CD4-positive, alpha-beta T cell treated with Interleukin-10 for 1 hour (primary cell): ENCODE data around the gene PTCD1.
"Not testable (repeated sequence)": the region's sequence is repeated elsewhere in the genome, so short reads cannot be mapped to it uniquely, and the experiment has no call there.

Experiments used
- DNase-seq: peaks from one replicate; pipeline ENCODE4 v3.0.0-alpha.2; 2020

The PTCD1 gene

GRCh38 chr7:99449326-99449725, 10.7 kb upstream of the PTCD1 start:
- no peak for DNase-seq

GRCh38 chr7:99448855-99449254, 10.3 kb upstream of the PTCD1 start:
- DNase-seq, result no peak

GRCh38 chr7:99447943-99448342, 9.3 kb upstream of the PTCD1 start:
- DNase-seq, result peak; percentile 16

- no peak for DNase-seq
Measured at GRCh38 chr7:99446096-99446495, 7.5 kb upstream of the PTCD1 start.

GRCh38 chr7:99440195-99440594, 1.6 kb upstream of the PTCD1 start:
- no peak for DNase-seq

- DNase-seq, result no peak
Measured at GRCh38 chr7:99437946-99438572, 539 bp downstream of the PTCD1 start.

- no peak for DNase-seq
Measured at GRCh38 chr7:99433158-99433557, 5.4 kb downstream of the PTCD1 start.

GRCh38 chr7:99431756-99432540, 6.7 kb downstream of the PTCD1 start:
- DNase-seq, result not testable (repeated sequence)

- DNase-seq, result no peak
Measured at GRCh38 chr7:99429756-99430155, 8.8 kb downstream of the PTCD1 start.

GRCh38 chr7:99428972-99429566, 9.5 kb downstream of the PTCD1 start:
- peak; percentile 29 for DNase-seq

- no peak for DNase-seq
Measured at GRCh38 chr7:99424932-99425730, 13.5 kb downstream of the PTCD1 start.

GRCh38 chr7:99422625-99423024, 16.0 kb downstream of the PTCD1 start:
- DNase-seq, result no peak

- no peak for DNase-seq
Measured at GRCh38 chr7:99422186-99422585, 16.4 kb downstream of the PTCD1 start.

GRCh38 chr7:99420986-99421385, 17.6 kb downstream of the PTCD1 start:
- no peak for DNase-seq

- DNase-seq, result no peak
Measured at GRCh38 chr7:99420213-99420612, 18.4 kb downstream of the PTCD1 start.

- no peak for DNase-seq
Measured at GRCh38 chr7:99419323-99420021, 19.1 kb downstream of the PTCD1 start.

GRCh38 chr7:99418260-99418659, 20.3 kb downstream of the PTCD1 start:
- DNase-seq, result no peak

GRCh38 chr7:99415513-99416127, 23.0 kb downstream of the PTCD1 start:
- DNase-seq, result peak; percentile 42

GRCh38 chr7:99410635-99411034, 28.0 kb downstream of the PTCD1 start:
- DNase-seq, result no peak

GRCh38 chr7:99409806-99410205, 28.8 kb downstream of the PTCD1 start:
- peak; percentile 39 for DNase-seq

GRCh38 chr7:99409192-99409572, 29.4 kb downstream of the PTCD1 start:
- peak; percentile 29 for DNase-seq
